ENCODE results near the gene CHCHD3.

DNA sequence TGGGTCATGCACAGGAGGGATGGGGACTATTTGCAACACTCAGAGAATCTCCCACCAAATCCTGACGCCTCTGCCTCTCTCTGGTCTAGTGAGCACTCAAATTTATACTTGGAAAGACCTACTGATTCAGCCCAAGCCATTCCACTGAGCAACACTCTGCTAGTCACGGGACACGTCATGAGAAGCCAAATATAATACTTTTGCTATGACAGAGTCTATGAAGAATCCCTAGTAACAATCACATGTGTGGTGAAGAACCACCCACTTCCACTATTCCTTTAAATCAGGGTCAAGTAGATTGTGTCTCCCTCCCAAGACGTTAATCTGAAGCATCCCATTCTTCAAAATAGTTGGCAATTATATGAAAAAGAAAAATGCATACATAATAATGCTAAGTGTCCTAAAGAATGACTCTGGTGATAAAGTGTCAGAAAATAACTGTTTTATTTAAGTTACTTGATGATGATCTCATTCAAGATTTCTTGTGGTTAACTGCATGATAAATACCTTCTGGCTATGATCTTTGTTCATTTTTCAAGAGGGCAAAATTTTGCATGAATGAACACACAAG, 28.5 kb downstream of the CHCHD3 start:
- TF ChIP-seq, protein P1, sequence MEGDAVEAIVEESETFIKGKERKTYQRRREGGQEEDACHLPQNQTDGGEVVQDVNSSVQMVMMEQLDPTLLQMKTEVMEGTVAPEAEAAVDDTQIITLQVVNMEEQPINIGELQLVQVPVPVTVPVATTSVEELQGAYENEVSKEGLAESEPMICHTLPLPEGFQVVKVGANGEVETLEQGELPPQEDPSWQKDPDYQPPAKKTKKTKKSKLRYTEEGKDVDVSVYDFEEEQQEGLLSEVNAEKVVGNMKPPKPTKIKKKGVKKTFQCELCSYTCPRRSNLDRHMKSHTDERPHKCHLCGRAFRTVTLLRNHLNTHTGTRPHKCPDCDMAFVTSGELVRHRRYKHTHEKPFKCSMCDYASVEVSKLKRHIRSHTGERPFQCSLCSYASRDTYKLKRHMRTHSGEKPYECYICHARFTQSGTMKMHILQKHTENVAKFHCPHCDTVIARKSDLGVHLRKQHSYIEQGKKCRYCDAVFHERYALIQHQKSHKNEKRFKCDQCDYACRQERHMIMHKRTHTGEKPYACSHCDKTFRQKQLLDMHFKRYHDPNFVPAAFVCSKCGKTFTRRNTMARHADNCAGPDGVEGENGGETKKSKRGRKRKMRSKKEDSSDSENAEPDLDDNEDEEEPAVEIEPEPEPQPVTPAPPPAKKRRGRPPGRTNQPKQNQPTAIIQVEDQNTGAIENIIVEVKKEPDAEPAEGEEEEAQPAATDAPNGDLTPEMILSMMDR (optimal IDR thresholded peaks at IDR 0.05 in 1 of 3, IDR thresholded peaks at IDR 0.05 in 1 of 3, conservative IDR thresholded peaks at IDR 0.05 in 1 of 3; ENCODE audit: extremely low read depth in 1 of 3, insufficient read depth in 2 of 3, low read length in 3 of 3), result no peak
- TF ChIP-seq EZH2 (IDR thresholded peaks at IDR 0.05; ENCODE audit: low read length), result no peak
